Left forelimb (tissue), 1 donor: ENCODE data around the gene SYK.

Experiments
- DNase-seq: peaks from one replicate; pipeline ENCODE4 v3.0.0-alpha.2; 2018; ENCODE audit warnings: low spot score

Gene SYK

GRCh38 chr9:90825586-90825985 is 24.0 kb downstream of the SYK start:
- DNase-seq: peak; percentile 28

- peak; percentile 18 for DNase-seq
Observed at GRCh38 chr9:90826326-90827020, 24.9 kb downstream of the SYK start.

GRCh38 chr9:90827181-90827871 is 25.7 kb downstream of the SYK start:
- DNase-seq: peak; percentile 26

GRCh38 chr9:90830051-90830450 is 28.4 kb downstream of the SYK start:
- DNase-seq: peak; percentile 18

GRCh38 chr9:90830977-90831376 is 29.4 kb downstream of the SYK start:
- DNase-seq: peak; percentile 15

- peak; percentile 12 for DNase-seq
Observed at GRCh38 chr9:90832261-90832660, 30.6 kb downstream of the SYK start.

- peak; percentile 67 for DNase-seq
Observed at GRCh38 chr9:90834828-90835595, 33.4 kb downstream of the SYK start.

- DNase-seq: no peak
Observed at GRCh38 chr9:90836411-90837080, 34.9 kb downstream of the SYK start.

- no peak for DNase-seq
Observed at GRCh38 chr9:90838098-90838497, 36.5 kb downstream of the SYK start.

- no peak for DNase-seq
Observed at GRCh38 chr9:90838581-90839154, 37.0 kb downstream of the SYK start.

GRCh38 chr9:90839183-90839728 is 37.6 kb downstream of the SYK start:
- peak; percentile 46 for DNase-seq

GRCh38 chr9:90840696-90841095 is 39.1 kb downstream of the SYK start:
- DNase-seq: no peak

GRCh38 chr9:90841213-90841612 is 39.6 kb downstream of the SYK start:
- peak; percentile 33 for DNase-seq

GRCh38 chr9:90841615-90842014 is 40.0 kb downstream of the SYK start:
- peak; percentile 9 for DNase-seq

GRCh38 chr9:90842176-90842777 is 40.7 kb downstream of the SYK start:
- peak; percentile 45 for DNase-seq

- peak; percentile 63 for DNase-seq
Observed at GRCh38 chr9:90842996-90843395, 41.4 kb downstream of the SYK start.

- DNase-seq: no peak
Observed at GRCh38 chr9:90843525-90843924, 41.9 kb downstream of the SYK start.

- peak; percentile 41 for DNase-seq
Observed at GRCh38 chr9:90844326-90844725, 42.7 kb downstream of the SYK start.

GRCh38 chr9:90846770-90847419 is 45.3 kb downstream of the SYK start:
- peak; percentile 26 for DNase-seq

GRCh38 chr9:90847971-90848370 is 46.4 kb downstream of the SYK start:
- peak; percentile 23 for DNase-seq

- DNase-seq: peak; percentile 23
Observed at GRCh38 chr9:90848866-90849265, 47.2 kb downstream of the SYK start.
